K562 (cell line): ENCODE data around the gene ANKLE1. TPM values are rescaled to one million over a fixed set of nuclear protein-coding genes. Genes with fewer than 3 reads are reported as not detected.

Experiments used
- ZBTB49 ChIP-seq: sonication (generic); formaldehyde crosslinking; IDR thresholded peaks from 2 replicates; pipeline ENCODE4 v1.8.0; 2022; ENCODE audit warnings: missing genetic modification reagents, mild to moderate bottlenecking, borderline replicate concordance
- ZNF609 ChIP-seq: sonication (generic); formaldehyde crosslinking; IDR thresholded peaks from 2 replicates; pipeline ENCODE4 v1.8.1; 2023; ENCODE audit warnings: missing genetic modification reagents, mild to moderate bottlenecking, borderline replicate concordance
- polyA plus RNA-seq, 8 experiments: library from polyadenylated mRNA; depleted of rRNA in 4 of 8; stranded (reverse) in 5 of 8; unstranded in 3 of 8; fragments of >200 nt; fragmentation: Nextera tagmentation in 2 of 8; fragmentation: Illumina TruSeq in 1 of 8; extraction: Ambion mirVana in 2 of 8; extraction: Trizol in 1 of 8; gene quantifications; 2 replicates each; pipeline versions ENCODE4 v1.2.1 to v1.2.3, GENCODE V29; 2011 to 2014; ENCODE audit warnings: inconsistent platforms in 1 of 8, missing spikeins in 1 of 8
- total RNA-seq, 7 experiments: library from RNA; depleted of rRNA in 6 of 7; stranded (reverse); fragments of >200 nt in 6 of 7; fragmentation: Illumina TruSeq in 2 of 7; extraction: Trizol in 2 of 7; gene quantifications; 2 replicates each; pipeline versions ENCODE4 v1.2.1 to v1.2.3, GENCODE V29; 2011 to 2021; ENCODE audit warnings: low replicate concordance in 1 of 7

Gene ANKLE1
- total and polyA plus RNA-seq, 9 of the 15 experiments (the other 6 are each of a cell fraction or from before 2014, with no cell fraction given), result 0.63 to 9.2 (median 2.9) TPM

- TF ChIP-seq ZNF609 (CRISPR knock-in tag) (no peak), ZBTB49 (no peak)
These were observed 20.8 kb upstream of the ANKLE1 start (continued) for GRCh38 chr19:17260842-17261325.
